22Rv1 (cell line): ENCODE measurements around the gene SERTAD1.

Experiments
- CTCF ChIP-seq: fragments of 450-650 bp; IDR thresholded peaks from 2 replicates; pipeline ENCODE4 v1.5.1; 2017; ENCODE audit warnings: mild to moderate bottlenecking
- ZFX ChIP-seq: fragments of 450-650 bp; IDR thresholded peaks from 2 replicates; pipeline ENCODE4 v1.6.1; 2017; ENCODE audit warnings: antibody characterized with exemption, borderline replicate concordance

GRCh38 chr19:40415768-40416167 is 10.0 kb downstream of the SERTAD1 start:
- no peak for TF ChIP-seq CTCF
- no peak for TF ChIP-seq ZFX
